ENCODE results near the gene FAIM2. TPM values are rescaled to one million over a fixed set of nuclear protein-coding genes. Genes with fewer than 3 reads are reported as not detected.

Gene FAIM2
- total RNA-seq, 1 donor from 2014 or later, result not detected

DNA sequence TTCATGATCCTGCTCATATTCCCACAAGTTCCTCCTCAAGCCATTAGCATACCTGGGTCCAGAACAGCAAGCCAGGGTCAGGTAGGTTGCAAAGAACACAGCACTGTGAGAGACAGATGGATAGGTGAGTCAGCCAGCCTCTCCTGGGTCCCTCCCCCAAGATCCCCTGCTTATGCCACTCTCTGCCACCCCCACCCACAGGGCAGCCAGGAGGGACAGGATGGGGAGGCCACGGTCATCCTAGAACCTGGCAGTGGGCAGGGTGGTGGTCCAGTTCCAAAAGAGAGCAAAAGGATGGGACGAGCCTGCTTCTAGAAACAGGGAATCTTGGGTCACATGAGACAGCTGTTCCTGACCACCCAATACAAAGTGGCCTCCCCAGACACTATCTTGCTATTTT is 12.7 kb downstream of the FAIM2 start:
- TF ChIP-seq, protein P1, sequence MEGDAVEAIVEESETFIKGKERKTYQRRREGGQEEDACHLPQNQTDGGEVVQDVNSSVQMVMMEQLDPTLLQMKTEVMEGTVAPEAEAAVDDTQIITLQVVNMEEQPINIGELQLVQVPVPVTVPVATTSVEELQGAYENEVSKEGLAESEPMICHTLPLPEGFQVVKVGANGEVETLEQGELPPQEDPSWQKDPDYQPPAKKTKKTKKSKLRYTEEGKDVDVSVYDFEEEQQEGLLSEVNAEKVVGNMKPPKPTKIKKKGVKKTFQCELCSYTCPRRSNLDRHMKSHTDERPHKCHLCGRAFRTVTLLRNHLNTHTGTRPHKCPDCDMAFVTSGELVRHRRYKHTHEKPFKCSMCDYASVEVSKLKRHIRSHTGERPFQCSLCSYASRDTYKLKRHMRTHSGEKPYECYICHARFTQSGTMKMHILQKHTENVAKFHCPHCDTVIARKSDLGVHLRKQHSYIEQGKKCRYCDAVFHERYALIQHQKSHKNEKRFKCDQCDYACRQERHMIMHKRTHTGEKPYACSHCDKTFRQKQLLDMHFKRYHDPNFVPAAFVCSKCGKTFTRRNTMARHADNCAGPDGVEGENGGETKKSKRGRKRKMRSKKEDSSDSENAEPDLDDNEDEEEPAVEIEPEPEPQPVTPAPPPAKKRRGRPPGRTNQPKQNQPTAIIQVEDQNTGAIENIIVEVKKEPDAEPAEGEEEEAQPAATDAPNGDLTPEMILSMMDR (IDR thresholded peaks at IDR 0.05), result no peak
- DNase-seq (no peak), ATAC-seq (ENCODE audit: low read depth) (no peak)
- peaks cover 15% of the 10 kb centered on the region for H3K27me3 Mint-ChIP-seq
- intact Hi-C loops (cut with micrococcal nuclease), result no loop called here
- POLR2A ChIA-PET, result no interaction called here
- H3K27ac Mint-ChIP-seq, result no peak overlapping the region
- H3K9me3 Mint-ChIP-seq, result no peaks in the 10 kb centered on the region
- H3K36me3 Mint-ChIP-seq (ENCODE audit: low read depth), result no peaks in the 10 kb centered on the region
- H3K4me1 Mint-ChIP-seq, result peaks cover 10% of the 10 kb centered on the region
- H3K4me3 Mint-ChIP-seq, result no peak overlapping the region
- CTCF ChIA-PET, result no interaction called here

DNA sequence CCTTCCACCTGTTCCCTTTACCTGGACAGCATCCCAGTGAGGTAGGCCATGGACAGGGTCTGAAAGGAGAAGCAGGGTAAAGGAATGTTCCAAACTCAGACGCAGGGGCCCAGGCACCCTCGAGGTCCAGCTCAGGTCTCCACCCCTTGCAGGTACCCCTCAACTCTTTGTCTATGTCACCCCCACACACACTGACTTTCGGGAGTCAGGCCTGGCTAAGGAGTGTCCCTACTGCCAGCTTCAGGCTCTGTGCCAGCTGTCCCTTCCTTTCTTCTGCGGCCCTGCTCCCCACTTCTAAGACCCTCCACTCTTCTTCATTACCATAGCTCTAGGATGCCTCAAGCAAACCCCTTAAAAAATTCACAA is 13.6 kb downstream of the FAIM2 start:
- intact Hi-C loops (cut with micrococcal nuclease), result no loop called here
- TF ChIP-seq, protein P1 (IDR thresholded peaks at IDR 0.05), result no peak
- Mint-ChIP-seq H3K36me3 (ENCODE audit: low read depth) (no peaks in the 10 kb centered on the region), H3K27me3 (peaks cover 18% of the 10 kb centered on the region), H3K4me3 (no peak overlapping the region), H3K4me1 (peaks cover 10% of the 10 kb centered on the region), H3K9me3 (no peaks in the 10 kb centered on the region), H3K27ac (no peak overlapping the region)
- ChIA-PET POLR2A (no interaction called here), CTCF (no interaction called here)
- no peak for DNase-seq
- no peak for ATAC-seq (ENCODE audit: low read depth)

DNA sequence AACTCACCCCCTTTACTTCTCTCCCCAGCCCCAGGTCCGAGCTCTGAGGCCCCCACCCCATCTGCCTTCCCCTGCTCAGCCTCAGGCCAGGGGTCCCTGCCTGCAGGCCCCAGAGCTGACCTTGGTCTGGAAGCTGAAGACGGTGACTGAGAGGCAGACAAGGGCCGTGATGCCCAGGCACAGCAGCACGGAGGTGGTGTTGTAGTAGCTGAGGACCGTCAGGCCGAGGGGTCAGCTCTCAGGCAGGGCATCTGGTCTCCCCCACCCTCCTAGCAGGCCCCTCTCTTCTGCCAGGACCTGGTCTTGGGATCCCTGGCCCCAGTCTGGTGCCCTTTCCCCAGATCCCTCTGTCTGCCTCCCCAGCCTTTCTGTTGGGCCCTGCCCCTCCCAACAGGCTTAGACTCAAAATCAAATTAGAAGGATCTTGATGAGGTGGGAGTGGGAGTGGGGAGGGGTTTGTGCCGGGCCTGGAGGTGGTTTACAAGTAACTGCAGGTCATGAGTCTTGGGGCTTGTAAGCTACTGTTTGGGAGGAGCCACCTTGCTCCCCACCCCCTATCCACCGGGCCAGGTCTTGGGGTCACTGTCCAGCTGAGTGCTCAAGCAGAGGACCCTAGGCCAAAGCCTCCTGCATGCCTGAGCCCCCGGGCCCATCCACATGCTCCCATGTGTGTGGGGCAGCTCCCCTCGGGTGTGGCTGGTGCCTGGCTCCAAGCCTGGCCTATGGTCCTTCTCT is 14.2 kb downstream of the FAIM2 start:
- ChIA-PET CTCF (no interaction called here), POLR2A (no interaction called here)
- Mint-ChIP-seq H3K4me1 (peaks cover 7% of the 10 kb centered on the region), H3K27ac (no peak overlapping the region), H3K27me3 (peaks cover 18% of the 10 kb centered on the region), H3K36me3 (ENCODE audit: low read depth) (no peaks in the 10 kb centered on the region), H3K9me3 (no peaks in the 10 kb centered on the region), H3K4me3 (no peak overlapping the region)
- ATAC-seq (ENCODE audit: low read depth) (no peak), DNase-seq (no peak)
- TF ChIP-seq, protein P1 (IDR thresholded peaks at IDR 0.05), result no peak
- intact Hi-C loops (cut with micrococcal nuclease), result no loop called here

DNA sequence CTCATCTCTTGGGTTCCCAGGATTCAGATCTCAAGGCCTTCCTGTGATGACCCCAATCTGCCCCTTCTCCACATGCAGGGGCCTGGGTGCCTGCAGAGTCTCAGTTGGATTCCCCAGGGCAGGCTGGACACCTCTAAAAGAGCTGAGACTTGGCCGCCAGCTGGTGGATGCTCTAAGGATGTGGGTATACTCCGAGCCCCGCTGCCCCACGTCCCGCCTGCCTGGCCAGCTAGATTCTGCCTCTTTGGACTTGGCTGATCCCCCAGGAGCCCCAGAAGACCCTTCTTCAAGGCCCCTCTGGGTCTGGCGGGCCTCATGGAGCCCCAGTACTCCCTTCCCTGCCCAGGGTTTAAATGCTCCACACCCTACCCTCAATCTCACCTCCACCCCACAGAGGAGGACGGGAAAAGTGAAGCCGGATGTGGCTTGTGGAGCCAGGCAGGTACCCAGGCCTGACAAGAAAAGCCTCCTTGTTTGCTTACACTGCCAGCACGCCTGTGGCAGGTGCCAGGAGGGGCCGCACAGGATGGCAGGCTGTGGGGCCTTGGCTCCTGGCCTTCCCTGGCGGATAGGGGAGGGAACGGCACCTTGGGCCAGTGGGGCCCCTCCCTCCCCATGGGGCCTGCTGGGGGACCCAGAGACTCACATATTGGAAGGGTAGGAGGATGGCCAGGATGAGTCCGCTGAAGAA is 15.1 kb downstream of the FAIM2 start:
- intact Hi-C loops (cut with micrococcal nuclease), result no loop called here
- POLR2A ChIA-PET, result no interaction called here
- Mint-ChIP-seq H3K9me3 (no peaks in the 10 kb centered on the region), H3K27me3 (peaks cover 23% of the 10 kb centered on the region), H3K4me1 (peaks cover under 1% of the 10 kb centered on the region), H3K4me3 (no peak overlapping the region), H3K27ac (no peak overlapping the region), H3K36me3 (ENCODE audit: low read depth) (no peaks in the 10 kb centered on the region)
- ATAC-seq (ENCODE audit: low read depth) (no peak), DNase-seq (no peak)
- CTCF ChIA-PET, result no interaction called here
- TF ChIP-seq, protein P1 (IDR thresholded peaks at IDR 0.05), result no peak

DNA sequence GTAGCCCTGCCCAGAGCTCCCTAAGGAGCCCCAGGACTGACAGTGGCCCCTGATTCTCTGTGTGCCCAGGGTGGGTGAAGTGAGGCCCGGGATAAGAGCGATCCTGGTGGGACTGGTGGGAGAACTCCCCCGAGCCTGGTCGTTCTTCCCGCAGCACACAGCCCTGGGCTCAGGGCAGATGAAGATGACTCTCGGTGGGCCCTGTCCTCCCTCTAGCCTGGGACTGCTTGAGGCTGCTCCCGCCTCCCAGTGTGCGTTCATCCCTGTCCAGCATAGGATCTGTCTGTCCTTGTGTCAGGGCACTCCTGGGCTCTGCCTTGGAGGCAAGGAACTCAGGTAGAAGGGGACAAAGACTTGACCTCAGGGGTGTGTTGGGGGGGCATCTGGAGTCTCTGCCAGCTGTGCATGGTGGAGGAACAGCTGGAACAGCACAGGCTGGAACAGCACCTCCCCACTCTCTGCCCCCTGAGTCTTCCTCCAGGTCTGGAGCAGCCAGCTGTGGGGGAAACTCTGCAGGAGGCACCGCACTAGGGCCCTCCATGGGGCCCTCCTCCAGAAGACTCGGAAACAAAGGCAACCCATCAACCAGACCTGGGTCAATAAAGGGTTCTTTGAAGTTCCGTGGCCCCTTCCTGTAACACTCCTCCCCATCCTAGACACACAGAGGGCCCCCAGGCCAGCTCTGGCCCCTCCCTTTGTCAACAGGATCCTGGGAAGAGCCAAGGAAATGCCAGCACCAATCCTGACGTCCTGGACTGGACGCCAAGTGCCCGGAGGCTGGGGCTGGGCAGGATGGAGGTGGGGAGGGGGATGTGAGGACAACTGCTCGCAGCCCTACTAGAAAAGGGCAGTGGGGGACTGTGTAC is 15.9 kb downstream of the FAIM2 start:
- intact Hi-C loops (cut with micrococcal nuclease), result no loop called here
- no peaks in the 10 kb centered on the region for H3K9me3 Mint-ChIP-seq
- ATAC-seq (ENCODE audit: low read depth), result no peak
- ChIA-PET CTCF (no interaction called here), POLR2A (no interaction called here)
- H3K4me3 Mint-ChIP-seq, result no peak overlapping the region
- no peaks in the 10 kb centered on the region for H3K36me3 Mint-ChIP-seq (ENCODE audit: low read depth)
- peaks cover 26% of the 10 kb centered on the region for H3K27me3 Mint-ChIP-seq
- no peaks in the 10 kb centered on the region for H3K4me1 Mint-ChIP-seq
- no peak overlapping the region for H3K27ac Mint-ChIP-seq
- no peak for DNase-seq
- TF ChIP-seq, protein P1 (IDR thresholded peaks at IDR 0.05), result no peak
